Calu3 (cell line): ENCODE measurements around the gene BLOC1S1. TPM values are rescaled to one million over a fixed set of nuclear protein-coding genes. Genes with fewer than 3 reads are reported as not detected.
A peak's percentile ranks its signal among the peaks of the same experiment; 100 is the strongest.

Source experiments
- BruUV-seq: library from RNA; stranded (reverse); fragments of 400-500 nt; replicated peaks from 2 replicates; lab custom pipeline; 2021; lab: Mats Ljungman, UMichigan
- CTCF ChIA-PET: fragments of 300-600 bp; sonication (Branson Sonifier 250); formaldehyde crosslinking; loops from one replicate; lab custom pipeline; 2022; ENCODE audit warnings: antibody characterized with exemption; lab: Charles Lee
- DNase-seq: peaks from one replicate; pipeline ENCODE4 v3.0.0; 2022
- H3K27ac Mint-ChIP-seq: one replicate; pipeline ENCODE4 v1.8.0; 2022; ENCODE audit warnings: mixed read lengths; ENCODE audit not compliant: unreplicated experiment
- H3K27me3 Mint-ChIP-seq: one replicate; pipeline ENCODE4 v1.8.0; 2022; ENCODE audit warnings: mixed read lengths; ENCODE audit not compliant: unreplicated experiment
- H3K36me3 Mint-ChIP-seq: one replicate; pipeline ENCODE4 v1.8.0; 2022; ENCODE audit warnings: mild to moderate bottlenecking, moderate library complexity, mixed read lengths; ENCODE audit not compliant: insufficient read depth, unreplicated experiment
- H3K4me1 Mint-ChIP-seq: one replicate; pipeline ENCODE4 v1.8.0; 2022; ENCODE audit warnings: mild to moderate bottlenecking, low read depth, mixed read lengths; ENCODE audit not compliant: unreplicated experiment
- H3K4me3 Mint-ChIP-seq: one replicate; pipeline ENCODE4 v1.8.0; 2022; ENCODE audit warnings: mild to moderate bottlenecking, low read depth, moderate library complexity, mixed read lengths; ENCODE audit not compliant: unreplicated experiment
- H3K9me3 Mint-ChIP-seq: one replicate; pipeline ENCODE4 v1.8.0; 2022; ENCODE audit warnings: low read depth, mixed read lengths; ENCODE audit not compliant: unreplicated experiment
- CTCF ChIP-seq: fragments of 200-600 bp; IDR thresholded peaks from one replicate; pipeline ENCODE4 v1.8.0; 2022; ENCODE audit warnings: antibody characterized with exemption; ENCODE audit not compliant: unreplicated experiment
- intact Hi-C: fragments of 100-400 bp; cut with micrococcal nuclease; formaldehyde crosslinking; loops from one replicate; pipeline ENCODE4 v1.10.0; 2022; ENCODE audit not compliant: unreplicated experiment
- total RNA-seq: library from RNA; stranded (reverse); gene quantifications from 2 replicates; pipeline ENCODE4 v1.2.3, GENCODE V29; 2022

Gene BLOC1S1
- total RNA-seq, 1 experiment from 2014 or later: 71.0 TPM

- Mint-ChIP-seq H3K4me1 (peaks cover 30% of the 10 kb centered on the region), H3K27me3 (no peaks in the 10 kb centered on the region), H3K27ac (peak overlapping the region; percentile 68), H3K36me3 (peaks cover 30% of the 10 kb centered on the region), H3K4me3 (peak overlapping the region; percentile 87), H3K9me3 (no peaks in the 10 kb centered on the region)
- DNase-seq: peak; percentile 87
- CTCF ChIA-PET: interaction anchor here (0.6 to 2.7 kb wide), 24 partner anchors 8 to 844 kb away, joined by 3 to 76 read pairs (median 4); partner anchors contain the start of genes BLOC1S1, CD63, DNAJC14 and ERBB3
- intact Hi-C loops: loop anchor here (1.0 to 5.0 kb wide), 3 partner anchors 23 to 56 kb away; partner anchors contain the start of gene RDH5
- peak; percentile 55 for TF ChIP-seq CTCF
- no TSS peak for BruUV-seq
These were observed 34.4 kb upstream of the BLOC1S1 start for GRCh38 chr12:55681142-55682077.

- no peaks in the 10 kb centered on the region for H3K27me3 Mint-ChIP-seq
- DNase-seq: peak; percentile 36
- BruUV-seq: no TSS peak
- no peaks in the 10 kb centered on the region for H3K9me3 Mint-ChIP-seq
- peaks cover 30% of the 10 kb centered on the region for H3K36me3 Mint-ChIP-seq
- H3K4me1 Mint-ChIP-seq: peaks cover 30% of the 10 kb centered on the region
- H3K27ac Mint-ChIP-seq: peak overlapping the region; percentile 68
- H3K4me3 Mint-ChIP-seq: peak overlapping the region; percentile 87
- no peak for TF ChIP-seq CTCF
- CTCF ChIA-PET: interaction anchor here (0.6 to 2.7 kb wide), 19 partner anchors 9 to 1494 kb away, joined by 3 to 76 read pairs (median 4); partner anchors contain the start of genes BLOC1S1, CD63, DNAJC14 and ITGA7
- intact Hi-C loops: loop anchor here (5.0 kb wide), 1 partner anchor 55 kb away; no protein-coding TSS in a partner anchor
These were observed 33.6 kb upstream of the BLOC1S1 start for GRCh38 chr12:55682087-55682796.

- Mint-ChIP-seq H3K27ac (no peak overlapping the region), H3K9me3 (no peaks in the 10 kb centered on the region), H3K36me3 (peaks cover 30% of the 10 kb centered on the region), H3K4me1 (peaks cover 30% of the 10 kb centered on the region), H3K4me3 (no peak overlapping the region), H3K27me3 (no peaks in the 10 kb centered on the region)
- TF ChIP-seq CTCF: no peak
- CTCF ChIA-PET: interaction anchor here (0.5 to 2.7 kb wide), 3 partner anchors 27 to 37 kb away, joined by 3 to 76 read pairs (median 4); partner anchors contain the start of gene RDH5
- BruUV-seq: no TSS peak
- DNase-seq: no peak
- intact Hi-C loops: loop anchor here (5.0 kb wide), 1 partner anchor 54 kb away; no protein-coding TSS in a partner anchor
These were observed 32.2 kb upstream of the BLOC1S1 start for GRCh38 chr12:55683676-55684075.

GRCh38 chr12:55684761-55685370, 31.0 kb upstream of the BLOC1S1 start:
- intact Hi-C loops: loop anchor here (5.0 kb wide), 1 partner anchor 52 kb away; no protein-coding TSS in a partner anchor
- Mint-ChIP-seq H3K9me3 (no peaks in the 10 kb centered on the region), H3K27ac (no peak overlapping the region), H3K36me3 (peaks cover 30% of the 10 kb centered on the region), H3K27me3 (no peaks in the 10 kb centered on the region), H3K4me1 (peaks cover 30% of the 10 kb centered on the region), H3K4me3 (no peak overlapping the region)
- DNase-seq: no peak
- no peak for TF ChIP-seq CTCF
- CTCF ChIA-PET: no interaction called here
- BruUV-seq: no TSS peak
